ENCODE measurements around the gene SLC35B4.

Gene SLC35B4

GRCh38 chr7:134302120-134302519, 14.6 kb downstream of the SLC35B4 start:
- Histone ChIP-seq H3F3A (ENCODE audit: insufficient read depth, low read length) (0 out of 2 replicates have a peak, but pooled peaks cover 4% of the 10 kb centered on the region), H3K36me3 (ENCODE audit: insufficient read depth, low read length) (peaks cover 97% of the 10 kb centered on the region), H4K20me1 (ENCODE audit: insufficient read depth, low read length) (no peaks in the 10 kb centered on the region), H3K4me1 (ENCODE audit: insufficient read depth, low read length, severe bottlenecking) (peaks cover 10% of the 10 kb centered on the region), H3K4me3 (ENCODE audit: low read depth, low read length, poor library complexity, severe bottlenecking) (no peak overlapping the region), H3K9ac (ENCODE audit: low read length) (no peak overlapping the region), H3K9me3 (ENCODE audit: low read length) (no peaks in the 10 kb centered on the region), H3K27me3 (ENCODE audit: insufficient read depth, low read length) (no peaks in the 10 kb centered on the region), H2AFZ (ENCODE audit: low read length) (no peak overlapping the region), H3K27ac (ENCODE audit: low read depth, low read length, poor library complexity, severe bottlenecking) (no peak overlapping the region), H3K79me2 (ENCODE audit: insufficient read depth, low read length) (no peaks in the 10 kb centered on the region), H3K9me2 (ENCODE audit: low read depth, low read length) (no peaks in the 10 kb centered on the region), H3K4me2 (ENCODE audit: low read length) (no peak overlapping the region)
- TF ChIP-seq CTCF (IDR thresholded peaks at IDR 0.05; ENCODE audit: low read length) (no peak), EZH2 (IDR thresholded peaks at IDR 0.05; ENCODE audit: borderline replicate concordance, low read length) (no peak)

GRCh38 chr7:134301592-134301991, 15.1 kb downstream of the SLC35B4 start:
- Histone ChIP-seq H3K4me2 (ENCODE audit: low read length) (no peak overlapping the region), H3K27me3 (ENCODE audit: insufficient read depth, low read length) (no peaks in the 10 kb centered on the region), H3K36me3 (ENCODE audit: insufficient read depth, low read length) (peaks cover 98% of the 10 kb centered on the region), H3K79me2 (ENCODE audit: insufficient read depth, low read length) (no peaks in the 10 kb centered on the region), H3K4me3 (ENCODE audit: low read depth, low read length, poor library complexity, severe bottlenecking) (no peak overlapping the region), H3F3A (ENCODE audit: insufficient read depth, low read length) (0 out of 2 replicates have a peak, but pooled peaks cover 4% of the 10 kb centered on the region), H2AFZ (ENCODE audit: low read length) (no peak overlapping the region), H3K27ac (ENCODE audit: low read depth, low read length, poor library complexity, severe bottlenecking) (no peak overlapping the region), H3K9me3 (ENCODE audit: low read length) (no peaks in the 10 kb centered on the region), H4K20me1 (ENCODE audit: insufficient read depth, low read length) (no peaks in the 10 kb centered on the region), H3K9ac (ENCODE audit: low read length) (no peak overlapping the region), H3K4me1 (ENCODE audit: insufficient read depth, low read length, severe bottlenecking) (peaks cover 10% of the 10 kb centered on the region), H3K9me2 (ENCODE audit: low read depth, low read length) (no peaks in the 10 kb centered on the region)
- TF ChIP-seq EZH2 (IDR thresholded peaks at IDR 0.05; ENCODE audit: borderline replicate concordance, low read length) (no peak), CTCF (IDR thresholded peaks at IDR 0.05; ENCODE audit: low read length) (no peak)

GRCh38 chr7:134300988-134301387, 15.7 kb downstream of the SLC35B4 start:
- Histone ChIP-seq H3K36me3 (ENCODE audit: insufficient read depth, low read length) (peaks cover 98% of the 10 kb centered on the region), H3K4me2 (ENCODE audit: low read length) (no peak overlapping the region), H4K20me1 (ENCODE audit: insufficient read depth, low read length) (no peaks in the 10 kb centered on the region), H2AFZ (ENCODE audit: low read length) (no peak overlapping the region), H3K79me2 (ENCODE audit: insufficient read depth, low read length) (no peaks in the 10 kb centered on the region), H3K9me3 (ENCODE audit: low read length) (no peaks in the 10 kb centered on the region), H3K9me2 (ENCODE audit: low read depth, low read length) (no peaks in the 10 kb centered on the region), H3F3A (ENCODE audit: insufficient read depth, low read length) (0 out of 2 replicates have a peak, but pooled peaks cover 4% of the 10 kb centered on the region), H3K4me3 (ENCODE audit: low read depth, low read length, poor library complexity, severe bottlenecking) (no peak overlapping the region), H3K27ac (ENCODE audit: low read depth, low read length, poor library complexity, severe bottlenecking) (no peak overlapping the region), H3K4me1 (ENCODE audit: insufficient read depth, low read length, severe bottlenecking) (peaks cover 10% of the 10 kb centered on the region), H3K27me3 (ENCODE audit: insufficient read depth, low read length) (no peaks in the 10 kb centered on the region), H3K9ac (ENCODE audit: low read length) (no peak overlapping the region)
- no peak for TF ChIP-seq EZH2 (IDR thresholded peaks at IDR 0.05; ENCODE audit: borderline replicate concordance, low read length)
- TF ChIP-seq CTCF (IDR thresholded peaks at IDR 0.05; ENCODE audit: low read length), result no peak

All from OCI-LY1 (cell line).